ENCODE data around the gene PDCD1.

The PDCD1 gene

DNA sequence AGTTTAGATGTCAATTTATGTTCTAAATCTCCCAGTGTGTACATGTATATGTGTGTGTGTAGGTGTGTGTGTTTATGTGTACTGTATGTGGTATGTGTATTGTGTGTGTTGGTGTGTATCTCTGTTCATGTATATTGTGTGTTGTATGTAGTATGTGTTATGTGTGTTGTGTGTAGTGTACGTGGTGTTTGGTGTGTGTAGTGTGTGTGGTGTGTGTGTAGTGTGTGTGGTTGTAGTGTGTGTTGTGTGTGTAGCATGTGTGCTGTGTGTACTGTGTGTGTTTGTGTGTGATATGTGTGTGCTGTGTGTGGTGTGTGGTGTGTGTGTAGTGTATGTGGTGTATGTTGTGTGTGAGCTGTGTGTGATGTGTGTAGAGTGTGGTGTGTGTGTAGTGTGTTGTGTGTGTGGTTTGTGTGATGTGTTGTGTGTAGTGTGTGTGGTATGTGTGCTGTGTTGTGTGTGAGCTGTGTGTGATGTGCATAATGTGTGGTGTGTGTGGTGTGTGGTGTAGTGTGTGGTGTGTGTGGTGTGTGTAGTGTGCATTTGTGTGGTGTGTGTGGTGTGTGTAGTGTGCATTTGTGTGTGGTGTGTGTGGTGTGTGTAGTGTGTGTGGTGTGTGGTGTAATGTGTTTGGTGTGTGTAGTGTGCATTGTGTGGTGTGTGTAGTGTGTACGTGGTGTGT, 5.6 kb upstream of the PDCD1 start:
- no peak for DNase-seq

GRCh38 chr2:241863536-241863954, 4.9 kb upstream of the PDCD1 start:
- peak; percentile 51 for DNase-seq

- no peak for DNase-seq
These were observed 4.3 kb upstream of the PDCD1 start for GRCh38 chr2:241862775-241863535.

DNA sequence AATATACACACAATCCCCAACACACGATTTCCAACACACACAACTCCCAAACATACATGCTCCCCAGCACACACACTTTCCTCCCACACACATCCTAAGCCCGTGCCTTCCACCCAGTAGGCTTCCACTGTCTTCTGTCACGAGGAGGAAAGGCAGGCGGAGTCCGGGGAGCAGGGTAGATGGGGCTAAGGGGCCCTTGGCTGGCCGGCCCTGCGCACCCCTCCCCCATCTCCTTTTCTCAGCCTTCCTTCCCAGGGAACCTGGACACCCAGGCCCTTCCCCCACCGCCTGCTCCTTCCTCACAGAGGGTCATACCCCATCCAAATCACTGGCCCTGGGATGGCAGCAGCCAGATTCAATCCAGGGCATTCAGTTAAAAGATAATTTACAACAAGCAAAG, 3.4 kb upstream of the PDCD1 start:
- no peak for DNase-seq

GRCh38 chr2:241861264-241861663, 2.6 kb upstream of the PDCD1 start:
- DNase-seq: no peak

DNA sequence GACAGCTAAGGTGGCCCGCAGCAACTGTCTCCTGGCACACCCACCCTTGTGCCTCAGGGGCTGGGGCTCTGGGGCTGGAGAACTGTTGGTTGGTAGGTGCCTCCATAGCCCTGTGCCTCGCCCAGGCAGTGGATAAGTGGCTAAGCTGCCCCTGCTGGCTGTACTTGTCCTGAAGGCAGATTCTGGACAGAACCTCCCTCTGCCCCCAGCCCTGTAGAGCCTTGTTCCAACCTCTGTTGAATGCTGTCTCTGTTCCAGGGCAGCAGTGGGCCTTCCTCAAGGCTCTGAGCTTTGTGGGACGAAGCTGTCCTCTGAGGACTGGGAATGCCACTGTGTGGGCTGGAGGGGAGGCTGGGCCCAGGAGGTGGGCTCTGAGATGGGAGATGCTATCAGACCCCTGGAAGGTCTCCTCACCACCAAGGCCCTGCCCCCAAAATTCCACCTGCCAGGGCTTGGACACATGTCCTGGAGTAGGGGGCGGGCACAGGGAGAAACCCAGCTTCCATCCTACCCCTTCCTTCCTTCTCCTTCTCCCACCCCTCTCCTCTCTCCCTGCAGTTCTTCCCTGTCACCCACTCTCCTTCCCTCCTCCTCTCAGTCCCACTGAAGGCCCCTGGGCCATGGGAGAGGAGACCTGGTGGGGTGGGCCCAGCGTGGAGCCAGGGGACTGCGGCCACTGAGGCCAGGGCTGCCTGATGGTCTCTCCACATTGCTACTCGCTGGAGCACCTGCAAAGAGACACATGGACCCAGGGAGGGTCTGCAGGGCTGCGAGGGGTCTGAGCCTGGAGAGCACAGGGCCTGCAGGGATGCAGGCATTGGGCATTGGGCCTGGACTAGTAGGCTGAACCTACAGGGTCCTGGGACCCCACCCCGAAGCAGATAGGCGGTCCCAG, 1.7 kb upstream of the PDCD1 start:
- DNase-seq: no peak

GRCh38 chr2:241859436-241860183, 916 bp upstream of the PDCD1 start:
- peak; percentile 50 for DNase-seq

DNA sequence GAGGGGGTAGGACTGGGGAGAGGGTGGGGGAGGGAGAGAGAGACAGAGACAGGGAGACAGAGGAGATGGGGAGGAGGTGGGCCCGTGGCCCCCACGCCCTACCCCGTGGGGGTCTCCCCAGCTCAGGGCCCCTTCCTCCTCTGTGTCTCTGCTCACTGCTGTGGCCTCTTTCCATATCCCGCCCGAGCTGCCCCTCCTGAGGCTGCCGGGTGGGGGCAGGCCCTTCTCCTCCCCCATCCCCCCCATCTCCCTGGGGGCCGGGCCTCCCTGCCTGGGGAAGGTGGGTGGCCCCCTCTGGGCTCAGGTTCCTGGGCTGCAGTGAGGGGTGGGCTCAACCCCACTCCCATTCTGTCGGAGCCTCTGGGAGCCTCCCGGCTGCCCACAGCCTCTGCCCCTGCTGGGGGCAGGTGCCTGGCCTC, 332 bp upstream of the PDCD1 start:
- DNase-seq: no peak

DNA sequence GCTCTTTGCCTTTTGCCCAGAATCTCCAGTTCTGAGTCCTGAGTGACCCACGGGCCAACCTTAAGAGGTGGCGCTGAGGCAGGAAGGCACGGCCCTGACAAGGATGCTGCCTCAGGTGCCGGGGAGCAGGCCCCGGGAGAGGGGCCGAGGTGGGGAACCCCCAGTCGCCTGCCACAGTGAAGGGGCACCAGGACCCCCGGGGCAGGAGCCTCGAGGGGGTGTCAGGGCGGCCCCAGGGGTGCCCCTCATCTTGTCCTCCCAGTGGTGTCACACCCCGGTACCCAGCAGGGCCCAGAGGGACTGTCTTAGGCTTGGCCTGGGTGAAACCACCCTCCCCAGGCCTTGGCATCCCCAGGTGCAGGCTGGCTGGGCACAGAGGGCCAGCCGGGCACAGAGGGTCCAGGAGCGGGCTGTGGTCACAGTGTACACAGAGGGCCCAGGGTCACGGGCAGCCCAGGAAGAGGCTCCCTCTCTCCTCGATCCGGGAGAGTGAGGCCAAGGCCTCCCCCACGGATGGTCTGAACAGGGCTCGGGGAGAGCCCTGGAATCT, 1.0 kb downstream of the PDCD1 start:
- no peak for DNase-seq

DNA sequence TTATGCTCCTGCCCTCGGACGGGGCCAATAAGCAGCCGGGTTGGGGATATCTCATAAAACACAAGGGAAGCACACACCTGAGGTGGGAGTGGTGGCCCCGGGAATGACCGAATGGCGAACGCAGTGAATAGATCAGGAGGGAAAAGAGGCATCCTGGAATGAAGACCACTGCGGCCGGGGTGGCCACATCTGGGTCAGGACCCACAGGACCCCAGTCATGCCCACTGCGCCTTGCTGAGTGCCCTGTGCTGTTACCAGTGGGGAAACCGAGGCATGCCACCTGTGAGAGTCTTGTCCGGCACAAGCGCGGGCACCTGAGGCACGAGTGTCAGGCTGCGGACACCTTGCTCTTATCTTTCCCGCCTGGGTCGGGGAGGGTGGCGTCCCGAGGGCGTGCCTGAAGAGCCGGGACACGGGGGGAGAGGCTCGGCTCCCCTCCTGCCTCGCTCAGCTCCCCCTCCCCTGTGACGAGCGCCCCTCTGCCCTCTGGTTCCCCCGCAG, 1.6 kb downstream of the PDCD1 start:
- no peak for DNase-seq

- no peak for DNase-seq
These were observed 2.7 kb downstream of the PDCD1 start for GRCh38 chr2:241855888-241856422.

GRCh38 chr2:241855245-241855887, 3.3 kb downstream of the PDCD1 start:
- DNase-seq: no peak

DNA sequence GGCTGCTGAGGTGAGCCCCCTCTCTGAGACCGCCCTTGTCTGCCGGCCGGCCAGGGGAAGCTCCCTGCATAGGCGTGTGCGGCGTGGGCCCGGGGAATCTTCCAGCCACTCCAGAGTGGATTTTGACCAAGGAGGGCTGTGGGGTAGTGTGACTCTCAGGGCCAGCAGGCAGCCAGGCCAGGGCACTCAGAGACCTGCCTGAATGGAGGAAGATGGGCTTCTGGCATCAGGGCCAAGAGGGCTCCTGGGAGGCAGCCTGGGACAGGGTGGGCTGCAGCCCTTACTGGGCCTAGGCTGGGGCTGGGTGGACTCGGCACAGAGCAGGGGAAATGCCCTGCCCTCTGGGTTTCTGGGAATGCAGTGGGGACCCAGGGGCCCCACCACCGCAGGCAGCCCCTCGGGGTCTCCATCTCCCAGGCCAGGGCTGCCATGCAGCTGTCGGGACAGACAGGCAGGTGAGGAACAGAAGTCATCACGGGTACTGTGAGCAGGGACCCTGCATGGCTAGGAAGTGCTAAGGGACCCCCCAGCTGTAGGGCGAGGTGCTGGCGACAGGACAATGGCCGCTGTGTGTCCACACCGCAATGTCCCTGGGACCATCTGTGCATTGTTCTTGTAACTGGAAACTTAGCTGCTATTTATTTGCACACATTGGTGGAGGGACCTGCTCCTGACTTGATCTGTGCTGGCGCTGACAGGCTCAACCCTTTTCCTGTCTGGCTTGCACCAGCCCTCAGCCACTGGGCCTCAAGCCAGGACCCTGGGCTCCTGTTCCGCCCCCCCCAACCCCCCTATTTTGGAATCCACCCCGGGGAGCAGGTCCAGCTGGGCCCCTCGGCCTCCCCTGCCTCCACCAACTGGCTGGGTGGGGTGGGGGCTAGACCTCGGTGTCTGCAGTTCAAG, 4.1 kb downstream of the PDCD1 start:
- DNase-seq: no peak

GRCh38 chr2:241853651-241854341, 4.9 kb downstream of the PDCD1 start:
- peak; percentile 35 for DNase-seq

DNA sequence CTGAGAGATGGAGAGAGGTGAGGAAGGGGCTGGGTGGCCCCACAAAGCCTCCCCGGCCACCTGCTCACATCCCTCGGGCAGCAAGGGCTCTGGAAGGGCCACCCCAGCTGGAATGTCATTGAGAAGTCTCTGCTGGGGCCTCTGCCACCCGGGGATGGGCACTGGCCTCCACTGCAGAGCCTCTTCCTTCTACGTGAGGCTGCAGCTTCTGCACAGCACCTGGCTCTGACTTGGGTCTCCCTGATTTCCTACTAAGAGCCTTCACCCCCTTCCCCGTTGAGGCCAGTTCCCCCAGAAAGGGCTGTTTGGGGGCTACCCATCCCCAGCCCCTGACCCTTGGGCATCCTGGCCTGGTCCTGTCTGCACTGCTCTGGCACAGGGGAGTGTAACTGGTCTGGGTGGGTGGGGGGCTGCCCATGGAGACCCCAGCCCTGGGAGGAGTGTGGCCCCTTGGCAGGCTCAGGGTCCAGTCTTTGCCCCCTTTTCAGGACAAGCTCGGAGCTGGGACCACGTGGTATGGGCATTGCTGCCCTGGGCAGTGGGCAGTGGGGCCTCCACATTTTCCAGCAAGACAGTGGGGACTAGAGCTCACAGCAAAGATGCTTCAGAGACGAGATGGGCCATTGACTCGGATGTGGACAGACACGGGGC, 5.6 kb downstream of the PDCD1 start:
- DNase-seq: no peak

- no peak for DNase-seq
These were observed 6.3 kb downstream of the PDCD1 start for GRCh38 chr2:241852116-241852980.

DNA sequence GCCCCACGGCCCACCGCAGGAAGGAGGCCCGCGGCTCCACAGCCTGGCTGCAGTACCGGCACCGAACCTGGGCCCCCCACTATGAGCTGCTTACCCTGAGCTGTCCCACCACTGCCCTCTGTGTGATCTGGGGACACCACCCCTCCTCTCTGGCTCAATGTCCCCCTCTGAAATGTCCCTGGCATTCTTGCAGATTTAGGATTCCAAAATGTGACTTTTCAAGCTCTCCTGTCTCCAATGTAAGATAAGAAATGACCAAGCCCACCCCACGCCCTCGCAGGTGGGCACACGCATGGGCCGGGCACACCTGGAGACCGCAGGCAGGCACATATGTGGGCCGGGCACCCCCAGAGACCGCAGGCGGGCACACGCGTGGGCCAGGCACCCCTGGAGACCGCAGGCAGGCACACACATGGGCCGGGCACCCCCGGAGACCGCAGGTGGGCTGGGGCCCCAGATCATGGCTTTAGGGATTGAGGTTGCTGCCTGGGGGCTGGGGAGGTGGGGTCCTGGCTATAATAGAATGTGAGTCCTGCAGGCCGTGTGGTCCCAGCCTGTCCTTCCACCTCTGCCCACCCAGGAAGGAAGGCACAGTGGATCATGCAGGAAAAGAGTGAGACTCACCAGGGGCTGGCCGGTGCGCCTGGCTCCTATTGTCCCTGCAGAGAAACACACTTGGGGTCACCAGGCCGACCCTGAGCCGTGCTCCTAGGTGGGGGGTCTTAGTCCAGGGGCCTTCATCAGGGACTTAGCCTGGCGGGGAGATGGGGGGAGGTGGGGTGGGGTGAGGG, 7.2 kb downstream of the PDCD1 start:
- no peak for DNase-seq

Data from CD4-positive, alpha-beta T cell treated with Interleukin-17A for 4 hours (primary cell).